Stimulated activated effector memory CD8-positive, alpha-beta T cell treated with anti-CD3 and anti-CD28 coated beads, Interleukin-12 subunit alpha, Interleukin-12 subunit beta, amount 100 ng/mL, for 72 hours (primary cell): ENCODE results near the gene PROK1.

Experiments used
- ATAC-seq: fragments of 150-1000 bp; cut with Tn5 transposase; 2 replicates; pipeline ENCODE4 v1.10.0; 2021
- DNase-seq, 2 donors: peaks; one replicate each; pipeline ENCODE4 v3.0.0; 2021 to 2022; ENCODE audit warnings: low spot score in 2 of 2
- H3K27ac Mint-ChIP-seq: one replicate; pipeline ENCODE4 v1.8.0; 2022; ENCODE audit warnings: mild to moderate bottlenecking, mixed read lengths
- H3K36me3 Mint-ChIP-seq: one replicate; pipeline ENCODE4 v1.8.0; 2022; ENCODE audit warnings: mild to moderate bottlenecking, mixed read lengths
- H3K4me1 Mint-ChIP-seq: one replicate; pipeline ENCODE4 v1.8.0; 2022; ENCODE audit warnings: mixed read lengths
- H3K4me3 Mint-ChIP-seq: one replicate; pipeline ENCODE4 v1.8.0; 2022; ENCODE audit warnings: mild to moderate bottlenecking, mixed read lengths
- H3K9me3 Mint-ChIP-seq: one replicate; pipeline ENCODE4 v1.8.0; 2022; ENCODE audit warnings: mixed read lengths

PROK1 gene

GRCh38 chr1:110471131-110471530 lies 20.2 kb downstream of the PROK1 start:
- no peak overlapping the region for H3K4me3 Mint-ChIP-seq

GRCh38 chr1:110472546-110472945 lies 21.6 kb downstream of the PROK1 start:
- Mint-ChIP-seq H3K9me3 (no peaks in the 10 kb centered on the region), H3K4me3 (no peak overlapping the region), H3K4me1 (peaks cover 5% of the 10 kb centered on the region), H3K36me3 (no peaks in the 10 kb centered on the region), H3K27ac (no peak overlapping the region)
- ATAC-seq = no peak
- no peak for DNase-seq

More at GRCh38 chr1:110471131-110471530, 20.2 kb downstream of the PROK1 start:
- no peaks in the 10 kb centered on the region for H3K36me3 Mint-ChIP-seq
- no peak overlapping the region for H3K27ac Mint-ChIP-seq
- ATAC-seq (no peak), DNase-seq (no peak)
- no peaks in the 10 kb centered on the region for H3K9me3 Mint-ChIP-seq
- no peaks in the 10 kb centered on the region for H3K4me1 Mint-ChIP-seq

- no peak overlapping the region for H3K27ac Mint-ChIP-seq
Measured at GRCh38 chr1:110474444-110474843, 23.5 kb downstream of the PROK1 start.

GRCh38 chr1:110475362-110476027 lies 24.5 kb downstream of the PROK1 start:
- DNase-seq (no peak), ATAC-seq (no peak)
- Mint-ChIP-seq H3K9me3 (no peaks in the 10 kb centered on the region), H3K4me1 (peaks cover 5% of the 10 kb centered on the region), H3K36me3 (no peaks in the 10 kb centered on the region), H3K4me3 (no peak overlapping the region), H3K27ac (no peak overlapping the region)

More at GRCh38 chr1:110474444-110474843, 23.5 kb downstream of the PROK1 start:
- no peak for ATAC-seq
- no peaks in the 10 kb centered on the region for H3K9me3 Mint-ChIP-seq
- DNase-seq = no peak
- H3K4me1 Mint-ChIP-seq = peaks cover 5% of the 10 kb centered on the region
- no peak overlapping the region for H3K4me3 Mint-ChIP-seq
- H3K36me3 Mint-ChIP-seq = no peaks in the 10 kb centered on the region

- Mint-ChIP-seq H3K27ac (no peak overlapping the region), H3K36me3 (no peaks in the 10 kb centered on the region), H3K9me3 (no peaks in the 10 kb centered on the region), H3K4me1 (peaks cover 5% of the 10 kb centered on the region), H3K4me3 (no peak overlapping the region)
- DNase-seq (no peak), ATAC-seq (no peak)
Measured at GRCh38 chr1:110476028-110476765, 25.2 kb downstream of the PROK1 start.

GRCh38 chr1:110477041-110477440 lies 26.1 kb downstream of the PROK1 start:
- Mint-ChIP-seq H3K4me1 (peaks cover 5% of the 10 kb centered on the region), H3K4me3 (no peak overlapping the region), H3K27ac (no peak overlapping the region), H3K36me3 (no peaks in the 10 kb centered on the region), H3K9me3 (no peaks in the 10 kb centered on the region)
- DNase-seq = no peak
- peak; percentile 77 for ATAC-seq

- DNase-seq = no peak
- Mint-ChIP-seq H3K4me1 (peaks cover 5% of the 10 kb centered on the region), H3K9me3 (no peaks in the 10 kb centered on the region), H3K27ac (no peak overlapping the region), H3K36me3 (no peaks in the 10 kb centered on the region), H3K4me3 (no peak overlapping the region)
- peak; percentile 27 for ATAC-seq
Measured at GRCh38 chr1:110477445-110477957, 26.6 kb downstream of the PROK1 start.

GRCh38 chr1:110477967-110478640 lies 27.2 kb downstream of the PROK1 start:
- peaks cover 7% of the 10 kb centered on the region for H3K4me1 Mint-ChIP-seq
- H3K27ac Mint-ChIP-seq = no peak overlapping the region
- H3K9me3 Mint-ChIP-seq = no peaks in the 10 kb centered on the region
- no peak overlapping the region for H3K4me3 Mint-ChIP-seq
- DNase-seq (no peak), ATAC-seq (no peak)
- H3K36me3 Mint-ChIP-seq = no peaks in the 10 kb centered on the region

- no peaks in the 10 kb centered on the region for H3K9me3 Mint-ChIP-seq
- H3K27ac Mint-ChIP-seq = no peak overlapping the region
Measured at GRCh38 chr1:110478886-110479285, 27.9 kb downstream of the PROK1 start.

GRCh38 chr1:110480356-110481096 lies 29.6 kb downstream of the PROK1 start:
- peaks cover 15% of the 10 kb centered on the region for H3K4me1 Mint-ChIP-seq
- no peak overlapping the region for H3K27ac Mint-ChIP-seq
- no peaks in the 10 kb centered on the region for H3K9me3 Mint-ChIP-seq
- ATAC-seq (no peak), DNase-seq (no peak)
- H3K4me3 Mint-ChIP-seq = no peak overlapping the region
- no peaks in the 10 kb centered on the region for H3K36me3 Mint-ChIP-seq

More at GRCh38 chr1:110478886-110479285, 27.9 kb downstream of the PROK1 start:
- Mint-ChIP-seq H3K4me3 (no peak overlapping the region), H3K36me3 (no peaks in the 10 kb centered on the region), H3K4me1 (peaks cover 14% of the 10 kb centered on the region)
- DNase-seq (no peak), ATAC-seq (no peak)

- H3K9me3 Mint-ChIP-seq = no peaks in the 10 kb centered on the region
- H3K27ac Mint-ChIP-seq = no peak overlapping the region
- DNase-seq = no peak
- peaks cover 10% of the 10 kb centered on the region for H3K4me1 Mint-ChIP-seq
- H3K4me3 Mint-ChIP-seq = no peak overlapping the region
- H3K36me3 Mint-ChIP-seq = no peaks in the 10 kb centered on the region
- ATAC-seq = no peak
Measured at GRCh38 chr1:110481968-110482623, 31.1 kb downstream of the PROK1 start.

- Mint-ChIP-seq H3K27ac (no peak overlapping the region), H3K9me3 (no peaks in the 10 kb centered on the region), H3K4me3 (no peak overlapping the region), H3K36me3 (no peaks in the 10 kb centered on the region), H3K4me1 (peaks cover 10% of the 10 kb centered on the region)
- DNase-seq (no peak), ATAC-seq (no peak)
Measured at GRCh38 chr1:110482662-110483307, 31.8 kb downstream of the PROK1 start.

GRCh38 chr1:110483308-110483685 lies 32.3 kb downstream of the PROK1 start:
- Mint-ChIP-seq H3K27ac (no peak overlapping the region), H3K4me1 (peaks cover 10% of the 10 kb centered on the region), H3K9me3 (no peaks in the 10 kb centered on the region), H3K36me3 (no peaks in the 10 kb centered on the region), H3K4me3 (no peak overlapping the region)
- DNase-seq (no peak), ATAC-seq (no peak)

GRCh38 chr1:110484801-110485200 lies 33.9 kb downstream of the PROK1 start:
- no peak for ATAC-seq
- H3K9me3 Mint-ChIP-seq = no peaks in the 10 kb centered on the region
- H3K4me1 Mint-ChIP-seq = peaks cover 10% of the 10 kb centered on the region
- no peak overlapping the region for H3K4me3 Mint-ChIP-seq
- no peak for DNase-seq
- H3K27ac Mint-ChIP-seq = no peak overlapping the region
- no peaks in the 10 kb centered on the region for H3K36me3 Mint-ChIP-seq
